HCT116 (cell line): ENCODE measurements around the gene PBX3.

Experiments used
- CEBPB ChIP-seq: IDR thresholded peaks from 2 replicates; pipeline ENCODE4 v1.6.1; 2012; ENCODE audit warnings: low read depth
- CTCF ChIP-seq, 3 experiments: fragments of 200-600 bp in 1 of 3; sonication (generic) in 1 of 3; IDR thresholded peaks in 2 of 3; conservative IDR thresholded peaks in 1 of 3; 2 replicates each; pipeline ENCODE4 v1.5.1; 2012 to 2017; ENCODE audit warnings: low read depth in 2 of 3, low read length in 2 of 3, antibody characterized with exemption in 1 of 3, borderline replicate concordance in 1 of 3, control low read depth in 1 of 3, mild to moderate bottlenecking in 1 of 3, mixed read lengths in 1 of 3, mixed run types in 1 of 3, moderate library complexity in 1 of 3; ENCODE audit not compliant: insufficient read depth in 1 of 3
- EZH2 ChIP-seq: fragments of 200-600 bp; sonication (generic); IDR thresholded peaks from 2 replicates; pipeline ENCODE4 v1.6.1; 2017; ENCODE audit warnings: antibody characterized with exemption, mixed run types
- MAX ChIP-seq: IDR thresholded peaks from 2 replicates; pipeline ENCODE4 v1.6.1; 2012
- POLR2A ChIP-seq: IDR thresholded peaks from 2 replicates; pipeline ENCODE4 v1.7.0; 2011; ENCODE audit warnings: borderline replicate concordance; ENCODE audit not compliant: insufficient read depth, insufficient read length; ENCODE audit errors: extremely low read depth
- POLR2AphosphoS5 ChIP-seq: IDR thresholded peaks from 2 replicates; pipeline ENCODE4 v1.6.1; 2011; ENCODE audit warnings: mild to moderate bottlenecking, low read depth, low read length, moderate library complexity
- REST ChIP-seq: IDR thresholded peaks from 2 replicates; pipeline ENCODE4 v1.6.1; 2012; ENCODE audit warnings: low read depth
- SP1 ChIP-seq: IDR thresholded peaks from 2 replicates; pipeline ENCODE4 v1.6.1; 2012; ENCODE audit warnings: low read depth
- SRF ChIP-seq: IDR thresholded peaks from 2 replicates; pipeline ENCODE4 v1.6.1; 2012; ENCODE audit warnings: low read depth
- YY1 ChIP-seq: IDR thresholded peaks from 2 replicates; pipeline ENCODE4 v1.6.1; 2011; ENCODE audit warnings: low read length, low read depth, moderate library complexity, mild to moderate bottlenecking; ENCODE audit not compliant: insufficient replicate concordance; ENCODE audit errors: extremely low read depth
- ZNF274 ChIP-seq: fragments of 200-500 bp; sonication (Bioruptor generic); IDR thresholded peaks from 2 replicates; pipeline ENCODE4 v1.6.1; 2014; ENCODE audit warnings: mild to moderate bottlenecking, low read depth, low read length, inconsistent platforms

GRCh38 chr9:126000731-126001580 lies 253.8 kb downstream of the PBX3 start:
- no peak for TF ChIP-seq ZNF274
- TF ChIP-seq MAX: no peak
- no peak for TF ChIP-seq CTCF (IDR thresholded peaks at IDR 0.05 in 2 of 3, conservative IDR thresholded peaks at IDR 0.05 in 1 of 3; ENCODE audit: borderline replicate concordance in 1 of 3, insufficient read depth in 1 of 3, low read depth in 2 of 3, low read length in 2 of 3)
- no peak for TF ChIP-seq EZH2
- TF ChIP-seq CEBPB: no peak
- no peak for TF ChIP-seq SP1
- no peak for TF ChIP-seq POLR2AphosphoS5
- no peak for TF ChIP-seq REST
- TF ChIP-seq POLR2A: no peak
- TF ChIP-seq SRF: no peak
- TF ChIP-seq YY1: no peak
